Erythroblast (primary cell): ENCODE results near the gene GJA4.

Experiments used
- GATA1 ChIP-seq: IDR thresholded peaks from 2 replicates; pipeline ENCODE4 v1.6.1; 2011; ENCODE audit warnings: low read depth, mild to moderate bottlenecking, control low read depth, low read length, moderate library complexity
- POLR2A ChIP-seq: IDR thresholded peaks from 2 replicates; pipeline ENCODE4 v1.6.1; 2011; ENCODE audit warnings: mild to moderate bottlenecking, low read length

- no peak for TF ChIP-seq POLR2A
- no peak for TF ChIP-seq GATA1
Measured at GRCh38 chr1:34762474-34763141, 30.2 kb upstream of the GJA4 start.
